K562 (cell line): ENCODE results near the gene PGGHG. TPM values are rescaled to one million over a fixed set of nuclear protein-coding genes. Genes with fewer than 3 reads are reported as not detected.

Experiments
- ARHGAP35 ChIP-seq: fragments of 450-650 bp; IDR thresholded peaks from 2 replicates; pipeline ENCODE4 v1.6.1; 2018; ENCODE audit not compliant: partially characterized antibody
- ATF6 ChIP-seq: sonication (generic); formaldehyde crosslinking; IDR thresholded peaks from 2 replicates; pipeline ENCODE4 v1.4.0; 2020; ENCODE audit warnings: mild to moderate bottlenecking, missing genetic modification reagents
- C11orf30 ChIP-seq: fragments of 450-650 bp; IDR thresholded peaks from 2 replicates; pipeline ENCODE4 v1.6.1; 2016; ENCODE audit warnings: low read depth, mild to moderate bottlenecking
- CTCFL ChIP-seq: IDR thresholded peaks from 2 replicates; pipeline ENCODE4 v1.6.1; 2011; ENCODE audit warnings: borderline replicate concordance, low read depth, mild to moderate bottlenecking, moderate library complexity, low read length; ENCODE audit not compliant: insufficient read depth, poor library complexity, severe bottlenecking
- DMBX1 ChIP-seq: fragments of 250-450 bp; sonication (Bioruptor Pico); IDR thresholded peaks from 2 replicates; pipeline ENCODE4 v1.8.0; 2022; ENCODE audit warnings: inconsistent platforms, mild to moderate bottlenecking, moderate library complexity, borderline replicate concordance
- HMGXB4 ChIP-seq: sonication (generic); formaldehyde crosslinking; IDR thresholded peaks from 2 replicates; pipeline ENCODE4 v1.8.1; 2023; ENCODE audit warnings: mild to moderate bottlenecking, missing genetic modification reagents
- KHSRP ChIP-seq: fragments of 450-650 bp; IDR thresholded peaks from 2 replicates; pipeline ENCODE4 v1.6.1; 2017
- NR0B1 ChIP-seq: fragments of 450-650 bp; IDR thresholded peaks from one replicate; pipeline ENCODE4 v1.6.1; 2018; ENCODE audit warnings: mild to moderate bottlenecking, moderate library complexity; ENCODE audit not compliant: partially characterized antibody
- PCBP2 ChIP-seq: fragments of 200-400 bp; formaldehyde crosslinking; IDR thresholded peaks from 2 replicates; pipeline ENCODE4 v1.6.1; 2018; ENCODE audit warnings: low read length, low read depth, mild to moderate bottlenecking, moderate library complexity; ENCODE audit not compliant: poor library complexity, severe bottlenecking
- RCOR1 ChIP-seq, 2 experiments: IDR thresholded peaks; 2 replicates each; pipeline ENCODE4 v1.6.1; 2012; ENCODE audit warnings: low read depth in 2 of 2, low read length in 2 of 2, borderline replicate concordance in 1 of 2, improper control_type of control experiment in 1 of 2
- RFX7 ChIP-seq: fragments of 250-450 bp; sonication (Bioruptor Pico); IDR thresholded peaks from 2 replicates; pipeline ENCODE4 v1.5.1; 2021; ENCODE audit warnings: mild to moderate bottlenecking
- SIX5 ChIP-seq, 2 experiments: IDR thresholded peaks; 2 replicates each; pipeline ENCODE4 v1.6.1; 2011; ENCODE audit warnings: low read length in 2 of 2, borderline replicate concordance in 1 of 2, low read depth in 1 of 2, mild to moderate bottlenecking in 1 of 2, moderate library complexity in 1 of 2; ENCODE audit not compliant: insufficient read depth in 1 of 2
- SP1 ChIP-seq: sonication (generic); formaldehyde crosslinking; IDR thresholded peaks from 2 replicates; pipeline ENCODE4 v1.8.1; 2022; ENCODE audit warnings: mild to moderate bottlenecking, missing genetic modification reagents
- THRA ChIP-seq: fragments of 450-650 bp; IDR thresholded peaks from 2 replicates; pipeline ENCODE4 v1.6.1; 2017; ENCODE audit warnings: mild to moderate bottlenecking, moderate library complexity
- ZNF165 ChIP-seq: fragments of 250-450 bp; sonication (Bioruptor Pico); IDR thresholded peaks from 2 replicates; pipeline ENCODE4 v1.4.0; 2020; ENCODE audit warnings: borderline replicate concordance
- ZNF507 ChIP-seq: conservative IDR thresholded peaks from 2 replicates; pipeline ENCODE4 v1.6.1; 2017; ENCODE audit warnings: missing genetic modification characterization, missing compliant biosample characterization
- ZNF586 ChIP-seq: fragments of 450-650 bp; formaldehyde crosslinking; conservative IDR thresholded peaks from 2 replicates; pipeline ENCODE4 v1.4.0; 2020; ENCODE audit warnings: mild to moderate bottlenecking, moderate library complexity
- ZNF766 ChIP-seq: fragments of 200-800 bp; sonication (Bioruptor generic); conservative IDR thresholded peaks from 2 replicates; pipeline ENCODE4 v1.6.1; 2016; ENCODE audit warnings: missing genetic modification characterization, missing compliant biosample characterization
- polyA plus RNA-seq, 8 experiments: library from polyadenylated mRNA; depleted of rRNA in 4 of 8; stranded (reverse) in 5 of 8; unstranded in 3 of 8; fragments of >200 nt; fragmentation: Nextera tagmentation in 2 of 8; fragmentation: Illumina TruSeq in 1 of 8; extraction: Ambion mirVana in 2 of 8; extraction: Trizol in 1 of 8; gene quantifications; 2 replicates each; pipeline versions ENCODE4 v1.2.1 to v1.2.3, GENCODE V29; 2011 to 2014; ENCODE audit warnings: inconsistent platforms in 1 of 8, missing spikeins in 1 of 8
- total RNA-seq, 7 experiments: library from RNA; depleted of rRNA in 6 of 7; stranded (reverse); fragments of >200 nt in 6 of 7; fragmentation: Illumina TruSeq in 2 of 7; extraction: Trizol in 2 of 7; gene quantifications; 2 replicates each; pipeline versions ENCODE4 v1.2.1 to v1.2.3, GENCODE V29; 2011 to 2021; ENCODE audit warnings: low replicate concordance in 1 of 7

The PGGHG gene
- total and polyA plus RNA-seq, 9 of the 15 experiments (the other 6 are each of a cell fraction or from before 2014, with no cell fraction given): 0.38 to 85.1 (median 18.1) TPM

- TF ChIP-seq PCBP2: no peak
- no peak for TF ChIP-seq C11orf30
- TF ChIP-seq DMBX1 (CRISPR knock-in tag): peak; percentile 74; the same call in 1 of the 2 replicates
- no peak for TF ChIP-seq ARHGAP35
- no peak for TF ChIP-seq NR0B1
- no peak for TF ChIP-seq KHSRP
- TF ChIP-seq ZNF766 (CRISPR knock-in tag): peak; percentile 26; the same call in 1 of the 2 replicates
- TF ChIP-seq ATF6 (CRISPR knock-in tag): no peak
- TF ChIP-seq HMGXB4: no peak
- no peak for TF ChIP-seq CTCFL
- TF ChIP-seq RCOR1 (IDR thresholded peaks at IDR 0.05; ENCODE audit: borderline replicate concordance in 1 of 2, low read depth in 2 of 2, low read length in 2 of 2): no peak
- no peak for TF ChIP-seq SIX5 (IDR thresholded peaks at IDR 0.05; ENCODE audit: borderline replicate concordance in 1 of 2, insufficient read depth in 1 of 2, low read depth in 1 of 2, low read length in 2 of 2)
- no peak for TF ChIP-seq THRA
- 0 out of 2 replicates have a peak, but pooled peaks have one; percentile 3 for TF ChIP-seq SP1 (CRISPR knock-in tag)
- TF ChIP-seq ZNF165 (CRISPR knock-in tag): 0 out of 2 replicates have a peak, but pooled peaks have one; percentile 65
- TF ChIP-seq RFX7: no peak
- no peak for TF ChIP-seq ZNF507 (tag)
- no peak for TF ChIP-seq ZNF586
Measured at GRCh38 chr11:313304-313786, 24.4 kb downstream of the PGGHG start (continued).
